Spleen (tissue), 7 donors: Measurements from ENCODE around the gene RASSF3.
"Not testable (repeated sequence)": the region's sequence is repeated elsewhere in the genome, so short reads cannot be mapped to it uniquely, and the experiment has no call there.

Experiments used
- CTCF ChIP-seq, 11 experiments: fragments of 200-600 bp in 7 of 11; fragments of 450-650 bp in 4 of 11; sonication (generic) in 4 of 11; IDR thresholded peaks in 8 of 11; conservative IDR thresholded peaks in 3 of 11; 1 replicate in 7 of 11; 2 replicates in 4 of 11; pipeline versions ENCODE4 v1.4.0 to v1.8.0; 2016 to 2021; ENCODE audit warnings: antibody characterized with exemption in 11 of 11, inconsistent platforms in 4 of 11, mild to moderate bottlenecking in 1 of 11
- POLR2A ChIP-seq, 3 donors: fragments of 450-650 bp; IDR thresholded peaks; one replicate each; pipeline ENCODE4 v1.5.1; 2017; ENCODE audit warnings: antibody characterized with exemption in 3 of 3, mild to moderate bottlenecking in 1 of 3
- POLR2AphosphoS5 ChIP-seq, 3 donors: sonication (generic); formaldehyde crosslinking; IDR thresholded peaks; one replicate each; pipeline ENCODE4 v1.5.1; 2017; ENCODE audit warnings: antibody characterized with exemption in 3 of 3
- donor health status: DM: no; HTN: no; CAD: no; lungs with moderate emphysema.
- donor health status: DM: no; HTN: no; CAD: no.
- donor health status: DM: no; HTN: no; CAD: no.

- not testable (repeated sequence) for TF ChIP-seq CTCF (IDR thresholded peaks at IDR 0.05 in 8 of 11, conservative IDR thresholded peaks at IDR 0.05 in 3 of 11); POLR2AphosphoS5 (IDR thresholded peaks at IDR 0.05); POLR2A (IDR thresholded peaks at IDR 0.05)
Measured at GRCh38 chr12:64690236-64690635, 79.9 kb downstream of the RASSF3 start.
